ENCODE results near the gene GJA4. TPM values are rescaled to one million over a fixed set of nuclear protein-coding genes. Genes with fewer than 3 reads are reported as not detected.

Gene GJA4
- total and polyA plus RNA-seq, 2 donors (not counting 3 experiments of a cell fraction or from before 2014, with no cell fraction given), result 22.1 to 175 TPM

GRCh38 chr1:34755961-34756360, 36.8 kb upstream of the GJA4 start:
- dilution Hi-C loops (cut with MboI; ENCODE audit: extremely low pct_ligation_motif_present, low sequenced_read_pairs) (no loop called here), intact Hi-C loops (cut with micrococcal nuclease) (no loop called here)
- FAIRE-seq (no peak), DNase-seq (ENCODE audit: low read depth, low spot score) (no peak)
- Histone ChIP-seq H3K27me3 (ENCODE audit: control insufficient read depth in 2 of 2, insufficient read depth in 2 of 2, low read length in 2 of 2) (no peaks in the 10 kb centered on the region), H3K9me1 (replicated peaks; ENCODE audit: control insufficient read depth, extremely low read depth, insufficient read depth, low read length) (no peaks in the 10 kb centered on the region), H3K4me1 (ENCODE audit: control insufficient read depth, extremely low read depth, insufficient read depth, low read length) (no peaks in the 10 kb centered on the region), H2AFZ (ENCODE audit: low read depth, low read length) (no peak overlapping the region), H3K27ac (ENCODE audit: insufficient read depth, low read depth, low read length) (no peak overlapping the region), H3K4me2 (ENCODE audit: insufficient read depth, low read length) (no peak overlapping the region), H3K79me2 (ENCODE audit: control insufficient read depth, insufficient read depth, low read length) (no peaks in the 10 kb centered on the region), H3K4me3 (replicated peaks in 1 of 3; ENCODE audit: insufficient read depth in 1 of 3, low read depth in 1 of 3, low read length in 3 of 3) (no peak overlapping the region), H4K20me1 (replicated peaks; ENCODE audit: control insufficient read depth, extremely low read depth, insufficient read depth, low read length) (no peaks in the 10 kb centered on the region), H3K9me3 (replicated peaks; ENCODE audit: control insufficient read depth, insufficient read depth, low read length) (no peaks in the 10 kb centered on the region), H3K9ac (replicated peaks; ENCODE audit: extremely low read depth, insufficient read depth, low read length) (no peak overlapping the region), H3K36me3 (ENCODE audit: control insufficient read depth in 2 of 2, extremely low read depth in 1 of 2, insufficient read depth in 2 of 2, low read length in 2 of 2) (no peaks in the 10 kb centered on the region)
- ChIA-PET CTCF (no interaction called here), POLR2A (no interaction called here)
- TF ChIP-seq POLR2AphosphoS5 (IDR thresholded peaks at IDR 0.05; ENCODE audit: insufficient read depth, low read depth, low read length) (no peak), JUN (IDR thresholded peaks at IDR 0.05; ENCODE audit: borderline replicate concordance, insufficient read depth, insufficient read length, low read depth) (no peak)
- TF ChIP-seq, protein P1, sequence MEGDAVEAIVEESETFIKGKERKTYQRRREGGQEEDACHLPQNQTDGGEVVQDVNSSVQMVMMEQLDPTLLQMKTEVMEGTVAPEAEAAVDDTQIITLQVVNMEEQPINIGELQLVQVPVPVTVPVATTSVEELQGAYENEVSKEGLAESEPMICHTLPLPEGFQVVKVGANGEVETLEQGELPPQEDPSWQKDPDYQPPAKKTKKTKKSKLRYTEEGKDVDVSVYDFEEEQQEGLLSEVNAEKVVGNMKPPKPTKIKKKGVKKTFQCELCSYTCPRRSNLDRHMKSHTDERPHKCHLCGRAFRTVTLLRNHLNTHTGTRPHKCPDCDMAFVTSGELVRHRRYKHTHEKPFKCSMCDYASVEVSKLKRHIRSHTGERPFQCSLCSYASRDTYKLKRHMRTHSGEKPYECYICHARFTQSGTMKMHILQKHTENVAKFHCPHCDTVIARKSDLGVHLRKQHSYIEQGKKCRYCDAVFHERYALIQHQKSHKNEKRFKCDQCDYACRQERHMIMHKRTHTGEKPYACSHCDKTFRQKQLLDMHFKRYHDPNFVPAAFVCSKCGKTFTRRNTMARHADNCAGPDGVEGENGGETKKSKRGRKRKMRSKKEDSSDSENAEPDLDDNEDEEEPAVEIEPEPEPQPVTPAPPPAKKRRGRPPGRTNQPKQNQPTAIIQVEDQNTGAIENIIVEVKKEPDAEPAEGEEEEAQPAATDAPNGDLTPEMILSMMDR (IDR thresholded peaks at IDR 0.05; ENCODE audit: extremely low read depth in 1 of 2, insufficient read depth in 1 of 2, low read depth in 1 of 2, low read length in 2 of 2), result no peak
- BruUV-seq (replicated peaks), result no TSS peak

DNA sequence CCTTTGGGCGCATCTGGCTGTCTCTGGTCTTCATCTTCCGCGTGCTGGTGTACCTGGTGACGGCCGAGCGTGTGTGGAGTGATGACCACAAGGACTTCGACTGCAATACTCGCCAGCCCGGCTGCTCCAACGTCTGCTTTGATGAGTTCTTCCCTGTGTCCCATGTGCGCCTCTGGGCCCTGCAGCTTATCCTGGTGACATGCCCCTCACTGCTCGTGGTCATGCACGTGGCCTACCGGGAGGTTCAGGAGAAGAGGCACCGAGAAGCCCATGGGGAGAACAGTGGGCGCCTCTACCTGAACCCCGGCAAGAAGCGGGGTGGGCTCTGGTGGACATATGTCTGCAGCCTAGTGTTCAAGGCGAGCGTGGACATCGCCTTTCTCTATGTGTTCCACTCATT, 35.4 kb upstream of the GJA4 start:
- Histone ChIP-seq H3K4me1 (ENCODE audit: control insufficient read depth, extremely low read depth, insufficient read depth, low read length) (no peaks in the 10 kb centered on the region), H3K4me2 (ENCODE audit: insufficient read depth, low read length) (no peak overlapping the region), H4K20me1 (replicated peaks; ENCODE audit: control insufficient read depth, extremely low read depth, insufficient read depth, low read length) (no peaks in the 10 kb centered on the region), H3K27ac (ENCODE audit: insufficient read depth, low read depth, low read length) (no peak overlapping the region), H3K4me3 (replicated peaks in 1 of 3; ENCODE audit: insufficient read depth in 1 of 3, low read depth in 1 of 3, low read length in 3 of 3) (no peak overlapping the region), H2AFZ (ENCODE audit: low read depth, low read length) (no peak overlapping the region), H3K27me3 (ENCODE audit: control insufficient read depth in 2 of 2, insufficient read depth in 2 of 2, low read length in 2 of 2) (no peaks in the 10 kb centered on the region), H3K79me2 (ENCODE audit: control insufficient read depth, insufficient read depth, low read length) (no peaks in the 10 kb centered on the region), H3K36me3 (ENCODE audit: control insufficient read depth in 2 of 2, extremely low read depth in 1 of 2, insufficient read depth in 2 of 2, low read length in 2 of 2) (no peaks in the 10 kb centered on the region), H3K9ac (replicated peaks; ENCODE audit: extremely low read depth, insufficient read depth, low read length) (no peak overlapping the region), H3K9me1 (replicated peaks; ENCODE audit: control insufficient read depth, extremely low read depth, insufficient read depth, low read length) (no peaks in the 10 kb centered on the region), H3K9me3 (replicated peaks; ENCODE audit: control insufficient read depth, insufficient read depth, low read length) (no peaks in the 10 kb centered on the region)
- dilution Hi-C loops (cut with MboI; ENCODE audit: extremely low pct_ligation_motif_present, low sequenced_read_pairs), result no loop called here
- no peak for TF ChIP-seq POLR2AphosphoS5 (IDR thresholded peaks at IDR 0.05; ENCODE audit: insufficient read depth, low read depth, low read length)
- no peak for TF ChIP-seq JUN (IDR thresholded peaks at IDR 0.05; ENCODE audit: borderline replicate concordance, insufficient read depth, insufficient read length, low read depth)
- TF ChIP-seq, protein P2, sequence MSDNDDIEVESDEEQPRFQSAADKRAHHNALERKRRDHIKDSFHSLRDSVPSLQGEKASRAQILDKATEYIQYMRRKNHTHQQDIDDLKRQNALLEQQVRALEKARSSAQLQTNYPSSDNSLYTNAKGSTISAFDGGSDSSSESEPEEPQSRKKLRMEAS (IDR thresholded peaks at IDR 0.05; ENCODE audit: insufficient read depth, insufficient read length), result no peak
- no peak for TF ChIP-seq GATA2 (IDR thresholded peaks at IDR 0.05; ENCODE audit: insufficient read depth, insufficient read length, low read depth, low read length)
- no peak for TF ChIP-seq EZH2 (IDR thresholded peaks at IDR 0.05; ENCODE audit: borderline replicate concordance, low read depth, low read length, severe bottlenecking)
- TF ChIP-seq, protein P1 (IDR thresholded peaks at IDR 0.05; ENCODE audit: extremely low read depth in 1 of 2, insufficient read depth in 1 of 2, low read depth in 1 of 2, low read length in 2 of 2), result no peak
- no peak for FAIRE-seq
- no peak for DNase-seq (ENCODE audit: low read depth, low spot score)
- ChIA-PET CTCF (interaction anchor here (0.7 to 2.3 kb wide), 3 partner anchors 13 to 1125 kb away, joined by 3 to 9 read pairs (median 3); no protein-coding TSS in a partner anchor), POLR2A (no interaction called here)
- intact Hi-C loops (cut with micrococcal nuclease), result no loop called here
- no TSS peak for BruUV-seq (replicated peaks)
